GM18951 (cell line): ENCODE measurements around the gene ZMIZ1.
"Not testable (repeated sequence)": the region's sequence is repeated elsewhere in the genome, so short reads cannot be mapped to it uniquely, and the experiment has no call there.

Experiments used
- POLR2A ChIP-seq: IDR thresholded peaks from 4 replicates; pipeline ENCODE4 v1.6.1; 2011; ENCODE audit warnings: mild to moderate bottlenecking; ENCODE audit not compliant: insufficient read length, insufficient read depth; ENCODE audit errors: extremely low read depth
- in situ Hi-C: fragments of 300-500 bp; cut with MboI; formaldehyde crosslinking; loops from one replicate; pipeline ENCODE4 v1.12.0; 2022; ENCODE audit warnings: low sequenced_read_pairs, mixed read lengths, inconsistent platforms; ENCODE audit not compliant: unreplicated experiment

The ZMIZ1 gene

DNA sequence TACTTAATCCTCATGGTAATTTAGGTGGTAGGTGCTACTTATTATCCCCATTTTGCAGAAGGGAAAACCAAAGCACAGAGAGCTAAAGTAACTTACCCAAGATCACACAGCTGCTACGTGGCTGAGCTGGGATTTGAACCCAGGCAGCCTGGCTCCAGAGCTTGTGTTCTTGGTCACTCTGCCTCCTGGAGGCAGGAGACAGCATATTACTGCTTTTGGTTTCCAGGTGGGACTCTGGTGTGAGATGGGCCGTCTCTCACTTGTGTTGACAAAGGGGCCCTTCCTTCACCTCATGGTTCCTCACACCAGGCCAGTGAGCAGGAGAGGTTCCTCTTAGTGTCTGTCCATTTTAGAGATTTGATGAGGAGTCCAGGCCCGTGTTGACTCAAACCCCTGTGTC is 198.7 kb downstream of the ZMIZ1 start:
- in situ Hi-C loops: no loop called here
- TF ChIP-seq POLR2A: no peak

DNA sequence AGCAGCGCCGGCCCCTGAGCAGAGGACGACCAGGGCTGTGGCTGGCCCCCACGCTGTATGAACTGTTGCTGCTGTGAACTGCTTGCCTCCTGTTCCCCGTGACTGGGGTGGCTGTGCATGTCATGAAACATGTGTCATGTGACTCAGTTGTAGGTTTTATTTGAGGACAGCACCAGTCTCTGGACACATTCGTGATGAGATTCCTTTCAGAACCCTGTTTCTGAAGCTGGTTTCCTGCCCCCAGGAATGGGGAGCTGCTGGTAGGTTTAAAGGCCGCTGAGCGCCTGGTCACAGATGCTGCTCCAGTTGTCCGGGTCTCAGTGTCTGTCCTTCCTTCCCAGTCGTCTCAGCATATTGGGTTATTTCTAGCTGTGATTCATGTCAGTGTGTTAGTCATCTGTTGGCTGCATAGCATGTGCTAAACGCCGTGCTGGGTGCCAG is 199.4 kb downstream of the ZMIZ1 start:
- in situ Hi-C loops: no loop called here
- no peak for TF ChIP-seq POLR2A

DNA sequence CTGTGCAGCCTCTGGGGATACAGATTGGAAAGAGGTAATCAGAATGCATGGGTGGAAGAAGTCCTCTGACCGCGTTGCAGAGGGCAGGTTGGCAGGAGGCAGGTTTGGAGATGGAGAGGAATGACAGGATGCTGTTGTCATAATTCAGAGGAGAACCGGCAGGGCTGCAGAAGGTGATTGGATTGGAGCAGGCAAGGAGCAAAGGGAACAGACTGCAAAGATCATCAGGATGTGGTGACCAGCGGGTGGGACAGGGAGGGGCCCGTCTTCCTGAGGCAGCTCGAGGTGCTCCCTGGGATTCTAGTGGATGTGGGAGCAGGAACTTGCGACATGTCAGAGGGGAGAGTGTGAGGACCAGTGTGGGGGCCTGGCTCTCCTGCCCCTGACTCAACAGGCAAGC is 200.0 kb downstream of the ZMIZ1 start:
- no peak for TF ChIP-seq POLR2A
- in situ Hi-C loops: no loop called here

DNA sequence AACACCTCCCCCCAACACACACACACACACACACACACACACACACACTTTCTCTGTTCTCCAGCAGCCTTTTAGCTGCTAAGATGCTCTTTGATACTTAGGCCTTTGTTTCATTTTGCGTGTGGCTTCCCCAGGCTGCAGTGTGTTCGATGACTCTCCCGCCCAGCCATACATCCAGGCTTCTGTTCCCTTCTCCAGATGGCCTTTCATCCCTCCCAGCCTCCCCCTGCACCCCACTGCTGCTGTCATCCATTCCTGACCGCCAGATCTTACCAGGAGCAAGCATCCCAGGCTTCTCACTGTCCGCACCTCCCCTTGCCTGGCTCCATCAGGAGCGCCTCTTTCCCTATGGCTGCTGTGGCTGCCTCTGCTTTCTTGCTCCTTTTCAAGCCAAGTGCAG is 200.7 kb downstream of the ZMIZ1 start:
- no peak for TF ChIP-seq POLR2A
- in situ Hi-C loops: no loop called here

DNA sequence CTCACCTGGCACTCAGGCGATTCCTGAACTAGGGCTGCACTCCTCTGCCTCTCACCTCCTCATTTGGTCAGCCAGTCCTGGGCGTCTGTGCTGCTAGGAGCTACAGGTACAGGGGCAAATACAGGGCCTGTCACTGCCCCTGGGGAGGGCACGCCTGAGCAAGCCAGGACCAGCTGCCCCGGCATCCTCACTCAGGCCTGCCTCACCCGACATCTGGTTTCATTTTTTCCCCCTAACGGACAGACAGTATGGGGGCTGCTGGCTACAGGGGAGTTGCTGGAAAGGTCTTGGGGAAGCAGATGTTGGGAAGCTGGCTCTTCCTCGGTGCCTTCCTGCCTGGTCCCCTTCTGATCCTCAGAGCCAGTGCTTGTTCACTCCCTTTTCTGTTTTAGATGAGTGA is 201.2 kb downstream of the ZMIZ1 start:
- in situ Hi-C loops: no loop called here
- no peak for TF ChIP-seq POLR2A

DNA sequence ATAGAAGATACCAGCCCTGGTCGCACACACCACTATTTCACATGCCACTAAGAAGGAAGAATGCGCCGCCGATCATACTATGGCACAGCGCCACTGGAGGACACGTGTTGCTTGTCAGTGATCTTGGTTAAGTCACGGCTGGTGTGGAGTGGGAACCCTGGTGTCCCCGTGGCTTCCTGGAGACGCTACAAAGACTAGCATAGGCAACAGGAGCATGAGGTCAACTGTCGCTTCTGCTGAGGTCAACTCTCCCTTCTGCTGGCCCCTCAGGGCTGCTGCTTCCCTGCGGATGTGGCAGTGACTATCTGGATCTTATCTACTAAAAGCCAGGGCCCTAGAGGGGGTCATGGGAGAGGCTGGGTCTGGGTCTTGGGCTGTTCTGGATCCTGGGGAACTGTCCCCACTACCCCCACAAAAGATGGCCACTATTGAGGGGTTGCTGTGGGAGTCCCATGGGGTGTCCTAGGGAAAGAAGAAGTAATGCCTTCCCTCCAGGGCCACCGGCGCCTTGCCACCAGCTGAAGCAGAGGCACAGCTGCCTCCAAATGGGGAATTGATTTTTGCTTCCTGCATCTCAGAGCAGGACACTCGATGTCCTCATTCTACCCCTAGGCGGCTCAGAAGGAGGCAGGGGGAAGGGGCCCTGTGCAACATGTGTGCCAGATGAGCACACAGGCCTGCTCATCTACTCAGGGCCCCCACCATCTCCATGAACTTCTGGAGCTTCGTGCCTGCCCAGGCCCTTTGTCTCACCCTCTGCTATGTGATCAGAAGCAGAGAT is 201.9 kb downstream of the ZMIZ1 start:
- TF ChIP-seq POLR2A: no peak
- in situ Hi-C loops: no loop called here

DNA sequence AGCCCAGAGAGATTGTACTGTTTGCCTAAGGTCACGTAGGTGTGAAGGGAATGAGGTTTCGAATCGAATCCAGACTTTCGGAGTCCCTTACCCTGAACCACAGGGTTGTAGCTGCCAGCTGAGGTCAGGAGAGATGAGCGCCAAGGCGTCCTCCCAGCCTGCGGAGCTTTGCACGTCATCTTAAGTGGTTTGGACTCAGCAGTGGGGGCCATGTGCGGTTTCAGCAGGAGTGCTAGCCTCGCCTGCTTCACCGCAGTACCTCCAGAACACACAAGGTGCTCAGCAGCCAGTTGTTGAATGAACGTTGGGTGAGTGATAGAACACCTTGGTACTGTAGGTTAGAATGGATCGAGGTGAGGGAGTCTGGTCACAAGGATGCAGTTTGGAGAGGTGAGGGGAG is 203.6 kb downstream of the ZMIZ1 start:
- in situ Hi-C loops: no loop called here
- no peak for TF ChIP-seq POLR2A

DNA sequence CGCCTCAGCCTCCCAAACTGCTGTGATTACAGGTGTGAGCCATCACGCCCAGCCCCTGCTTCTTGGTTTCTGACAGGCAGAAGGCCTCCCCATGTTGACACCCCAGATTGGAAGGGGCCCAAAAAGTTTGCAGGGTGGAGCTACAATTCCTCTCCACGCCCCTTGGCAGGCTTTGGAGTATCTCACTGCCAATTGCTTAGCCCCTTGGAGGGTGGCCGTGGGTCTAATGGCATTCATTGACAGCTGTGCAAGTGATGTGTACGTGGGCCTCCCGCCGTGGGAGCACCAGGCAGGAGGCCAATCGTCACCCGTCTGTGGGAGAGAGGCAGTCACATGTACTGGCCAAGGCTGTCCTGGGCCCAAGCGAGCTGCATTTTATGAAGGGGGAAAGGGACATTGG is 204.8 kb downstream of the ZMIZ1 start:
- in situ Hi-C loops: no loop called here
- no peak for TF ChIP-seq POLR2A

DNA sequence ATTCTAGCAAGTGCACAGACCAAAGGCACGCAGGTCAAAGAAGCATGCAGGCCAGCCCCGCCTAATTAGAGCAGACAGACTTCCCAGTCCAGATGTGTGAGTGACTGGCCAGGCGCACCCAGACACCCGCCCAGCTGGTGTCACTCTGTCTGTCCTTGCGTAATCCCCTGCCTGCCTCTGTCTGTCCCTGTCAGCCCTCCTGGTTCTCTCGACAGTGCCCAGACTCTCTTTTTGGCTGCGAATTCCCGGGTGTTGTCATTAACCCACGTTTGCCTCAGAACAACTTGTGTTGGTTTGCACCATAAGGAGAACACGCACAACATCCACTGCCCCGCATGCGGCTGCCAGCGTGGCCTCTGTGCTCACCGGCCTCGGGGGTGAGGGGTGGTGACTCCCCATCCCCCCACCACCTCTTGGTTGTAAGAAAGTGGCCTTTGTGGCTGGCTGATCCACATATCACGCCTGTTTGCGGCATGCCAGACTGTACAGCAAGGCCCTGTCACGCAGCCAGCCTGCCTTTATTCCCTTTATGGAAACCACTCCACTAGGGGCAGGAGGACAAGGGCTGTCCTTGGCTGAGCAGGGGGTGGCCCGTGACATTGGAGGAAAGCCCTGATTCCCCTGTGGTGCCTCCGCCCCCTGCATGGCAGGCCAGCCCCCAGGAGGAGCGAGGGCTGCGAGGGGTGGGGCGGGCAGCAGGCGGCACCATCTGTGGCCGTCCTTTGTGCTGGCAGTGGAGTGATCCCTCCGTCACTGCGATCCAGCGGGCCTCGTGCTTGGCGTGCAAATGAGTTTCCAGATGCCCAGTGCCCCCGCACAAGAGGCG is 205.7 kb downstream of the ZMIZ1 start:
- TF ChIP-seq POLR2A: no peak
- in situ Hi-C loops: no loop called here

DNA sequence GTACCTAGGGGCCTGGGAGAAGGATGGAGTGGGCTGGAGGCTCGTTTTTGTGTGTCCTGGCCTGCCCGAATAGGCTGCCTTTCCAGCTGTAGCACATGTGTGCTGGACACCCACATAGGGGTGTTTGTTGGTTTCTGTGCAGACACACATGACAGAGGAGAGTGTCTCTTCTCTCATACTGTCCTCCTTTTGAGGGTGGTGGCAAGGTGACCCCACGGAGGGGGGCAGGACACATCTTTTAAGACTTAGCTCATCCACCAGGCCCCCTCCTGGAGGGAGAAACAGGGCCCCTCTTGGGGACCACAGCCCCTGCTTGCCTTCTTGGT is 206.3 kb downstream of the ZMIZ1 start:
- in situ Hi-C loops: no loop called here
- TF ChIP-seq POLR2A: no peak

DNA sequence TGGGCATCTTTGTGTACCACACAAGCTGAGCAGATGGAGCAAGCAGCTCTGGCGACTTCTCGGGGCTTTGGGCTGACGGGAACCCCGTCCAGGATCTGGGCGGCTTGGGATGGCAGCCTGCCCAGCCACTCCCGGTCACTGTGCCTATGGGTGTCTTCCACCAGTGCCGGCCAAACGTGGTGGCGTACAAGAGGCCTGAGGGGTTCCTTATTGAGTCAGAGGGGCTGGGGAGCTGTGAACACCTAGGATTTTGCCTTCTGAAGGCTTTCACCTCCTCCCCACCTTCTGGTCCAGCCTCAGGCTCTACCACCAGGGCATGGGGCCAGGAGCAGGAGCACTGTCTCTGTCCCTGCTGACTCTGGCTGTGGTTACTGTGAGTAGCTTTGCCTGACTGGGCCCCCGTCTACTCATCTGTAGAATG is 206.7 kb downstream of the ZMIZ1 start:
- no peak for TF ChIP-seq POLR2A
- in situ Hi-C loops: no loop called here

DNA sequence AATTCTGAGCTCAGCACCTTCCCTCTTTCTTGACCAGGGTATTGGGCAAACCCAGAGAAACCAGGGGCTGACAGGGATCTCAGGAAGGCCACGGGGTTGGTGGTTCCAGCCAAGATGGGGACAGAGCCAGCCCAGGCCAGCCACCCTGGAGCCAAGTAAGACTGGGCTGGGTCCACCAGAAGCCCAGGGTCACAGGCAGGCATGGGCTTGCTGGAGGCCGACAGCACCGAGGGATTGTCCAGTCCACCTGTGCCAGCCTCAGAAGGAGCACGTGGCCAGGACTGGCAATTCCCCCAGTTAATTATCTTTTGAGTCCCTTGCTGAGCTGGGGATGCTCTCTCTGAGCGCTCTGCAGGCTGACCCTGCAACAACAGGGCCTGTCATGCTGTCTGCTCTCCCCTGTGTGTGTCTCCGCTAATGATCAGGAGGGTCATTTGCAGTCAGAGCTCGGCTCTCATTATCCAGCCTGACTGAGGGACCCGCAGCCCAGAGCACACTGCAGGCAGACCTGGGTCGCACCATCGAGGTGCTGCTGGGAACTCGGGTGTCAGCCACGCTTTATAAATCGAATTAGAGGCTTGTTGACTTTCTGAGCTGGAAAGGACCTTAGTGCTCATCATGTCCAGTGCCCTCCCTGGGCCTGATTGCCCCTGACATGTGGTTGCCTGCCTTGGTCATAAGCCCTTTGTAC is 209.0 kb downstream of the ZMIZ1 start:
- in situ Hi-C loops: no loop called here
- no peak for TF ChIP-seq POLR2A

DNA sequence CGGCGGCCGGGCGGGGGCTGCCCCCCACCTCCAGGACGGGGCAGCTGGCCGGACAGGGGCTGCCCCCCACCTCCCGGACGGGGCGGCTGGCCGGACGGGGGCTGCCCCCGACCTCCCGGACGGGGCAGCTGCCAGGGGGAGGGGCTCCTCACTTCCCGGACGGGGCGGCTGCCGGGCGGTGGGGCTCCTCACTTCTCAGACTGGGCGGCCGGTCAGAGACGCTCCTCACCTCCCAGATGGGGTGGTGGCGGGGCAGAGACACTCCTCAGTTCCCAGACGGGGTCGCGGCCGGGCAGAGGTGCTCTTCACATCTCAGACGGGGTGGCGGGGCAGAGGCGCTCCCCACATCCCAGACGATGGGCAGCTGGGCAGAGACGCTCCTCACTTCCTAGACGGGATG is 210.3 kb downstream of the ZMIZ1 start:
- in situ Hi-C loops: not testable (repeated sequence)

DNA sequence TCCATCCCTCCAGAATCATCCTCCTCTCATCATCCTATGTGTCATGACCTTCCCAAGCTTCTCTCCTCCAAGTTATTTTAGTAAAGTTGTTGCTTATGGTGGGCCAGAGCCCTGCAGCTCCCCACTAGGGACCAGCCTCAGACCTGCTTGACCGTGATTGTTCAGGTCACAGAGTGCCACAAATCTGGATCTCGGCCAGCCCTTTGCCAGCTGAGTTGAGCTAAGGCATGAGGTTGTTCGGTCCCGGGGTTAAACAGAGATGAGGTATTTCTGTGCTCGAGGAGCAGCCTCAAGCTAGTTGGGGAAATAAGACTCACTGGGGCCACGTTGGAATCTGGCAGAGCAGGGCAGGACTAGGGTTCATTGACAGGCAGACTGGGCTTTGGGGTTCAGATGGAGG is 212.2 kb downstream of the ZMIZ1 start:
- in situ Hi-C loops: no loop called here
- TF ChIP-seq POLR2A: no peak

DNA sequence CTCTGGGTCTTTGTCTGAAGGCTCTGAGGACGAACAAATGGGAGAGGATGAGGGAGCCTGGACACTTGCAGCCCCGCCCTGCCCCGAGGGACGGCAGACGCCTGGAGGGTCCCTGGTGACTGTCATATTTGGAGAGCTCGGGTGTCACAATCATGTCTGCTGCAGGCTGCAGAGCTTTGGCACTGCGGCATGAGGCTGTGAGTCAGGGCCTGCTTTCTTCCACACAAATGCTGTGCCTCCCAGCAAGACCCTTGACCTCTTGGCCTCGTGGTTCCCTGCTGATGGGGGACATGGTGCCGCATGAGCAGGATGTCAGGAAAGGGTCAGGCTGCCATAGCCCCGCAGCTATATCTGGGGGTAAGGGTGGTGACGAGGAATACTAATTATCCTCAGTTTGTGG is 213.6 kb downstream of the ZMIZ1 start:
- in situ Hi-C loops: no loop called here
- no peak for TF ChIP-seq POLR2A
